Activated CD8-positive, alpha-beta memory T cell treated with anti-CD3 and anti-CD28 coated beads for 1 hour (primary cell): ENCODE measurements around the gene MTUS2.

Experiments used
- DNase-seq, 2 donors: peaks; one replicate each; pipeline ENCODE4 v3.0.0-alpha.2; 2020; ENCODE audit warnings: low read depth in 1 of 2; ENCODE audit errors: extremely low read depth in 1 of 2

MTUS2 gene

DNA sequence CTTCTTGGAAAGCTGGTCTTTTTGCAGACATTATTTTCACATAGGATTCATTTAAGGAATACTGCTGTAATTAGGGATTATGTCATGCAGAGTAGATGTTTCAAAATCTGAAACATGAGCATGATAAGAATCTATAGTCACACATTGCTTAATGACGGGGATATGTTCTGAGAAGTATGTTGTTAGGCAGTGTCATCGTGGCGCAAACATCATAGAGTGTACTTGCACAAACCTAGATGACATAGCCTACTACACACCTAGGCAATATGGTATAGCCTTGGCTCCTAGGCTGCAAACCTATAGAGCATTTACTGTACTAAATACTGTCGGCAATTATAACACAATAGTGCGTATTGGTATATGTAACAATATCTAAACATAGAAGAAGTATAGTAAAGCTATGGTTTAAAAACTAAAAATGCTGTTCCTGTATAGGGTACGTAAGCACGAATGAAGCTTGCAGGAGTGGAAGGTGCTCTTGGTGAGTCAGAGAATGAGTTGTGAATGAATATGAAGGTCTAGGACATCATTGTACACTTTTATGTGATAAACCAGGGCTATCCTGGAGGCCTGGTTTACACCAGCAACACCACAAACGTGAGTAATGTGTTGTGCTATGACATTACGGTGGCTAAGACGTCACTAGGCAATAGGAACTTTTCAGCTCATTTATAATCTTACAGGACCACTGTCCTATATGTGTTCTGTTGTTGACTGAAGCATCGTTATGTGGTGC, 283.1 kb downstream of the MTUS2 start:
- DNase-seq, result no peak

DNA sequence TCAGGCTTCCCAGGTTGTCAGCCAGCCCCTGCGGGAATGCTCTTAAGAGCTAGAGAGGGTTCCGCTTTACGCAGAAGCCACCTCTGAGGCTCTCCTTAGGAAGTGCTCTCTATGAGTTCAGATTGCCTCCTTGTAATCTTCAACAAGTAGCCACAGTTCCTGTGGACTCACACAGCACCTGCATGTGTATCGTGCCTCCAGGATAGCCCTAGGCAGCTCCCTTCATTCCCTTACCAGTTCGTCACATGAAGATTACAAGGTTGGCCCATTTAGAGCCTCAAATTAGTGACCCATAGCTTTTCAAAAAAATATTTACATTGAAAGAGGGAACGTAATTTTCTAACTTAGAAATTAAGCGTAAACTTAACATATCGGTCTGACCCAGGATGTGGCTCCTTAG, 284.3 kb downstream of the MTUS2 start:
- DNase-seq, result no peak

DNA sequence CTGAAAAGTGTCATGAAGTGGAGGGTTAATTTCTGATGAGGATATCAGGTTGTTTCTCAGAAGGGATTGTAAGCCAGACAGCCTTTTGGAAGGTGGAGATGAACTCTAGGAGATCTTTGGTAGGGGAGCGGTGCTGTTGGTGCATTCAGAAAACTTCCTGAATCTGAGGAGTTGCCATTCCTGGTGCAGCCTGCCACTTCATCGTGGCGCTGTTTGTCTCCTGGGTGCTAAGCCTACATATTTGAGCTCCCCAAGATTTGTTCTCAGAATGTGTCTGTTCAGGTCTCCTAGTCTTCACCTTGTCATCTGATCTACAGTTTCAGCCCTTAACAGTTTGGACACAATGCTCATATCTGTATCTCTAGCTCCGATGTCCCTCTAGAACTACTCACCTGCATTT, 285.6 kb downstream of the MTUS2 start:
- DNase-seq, result no peak

DNA sequence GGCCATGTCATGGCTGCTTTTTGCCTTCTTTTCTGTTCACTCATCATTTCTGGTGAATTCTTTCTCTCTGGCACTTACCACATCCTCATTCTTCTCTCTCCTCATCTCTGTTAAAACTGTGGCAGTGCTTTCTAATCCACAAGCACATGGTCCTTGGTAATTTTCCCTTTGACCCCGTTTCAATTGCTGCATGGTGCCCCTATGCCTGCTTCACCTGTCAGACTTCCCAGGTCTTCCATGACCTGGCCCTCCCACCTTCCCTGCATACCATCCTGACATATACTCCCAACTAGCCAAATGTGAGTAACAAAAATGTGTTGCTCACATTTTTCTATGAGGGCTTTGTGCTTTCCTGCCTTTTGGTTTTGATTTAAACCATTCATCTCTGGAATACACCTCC, 286.5 kb downstream of the MTUS2 start:
- no peak for DNase-seq

DNA sequence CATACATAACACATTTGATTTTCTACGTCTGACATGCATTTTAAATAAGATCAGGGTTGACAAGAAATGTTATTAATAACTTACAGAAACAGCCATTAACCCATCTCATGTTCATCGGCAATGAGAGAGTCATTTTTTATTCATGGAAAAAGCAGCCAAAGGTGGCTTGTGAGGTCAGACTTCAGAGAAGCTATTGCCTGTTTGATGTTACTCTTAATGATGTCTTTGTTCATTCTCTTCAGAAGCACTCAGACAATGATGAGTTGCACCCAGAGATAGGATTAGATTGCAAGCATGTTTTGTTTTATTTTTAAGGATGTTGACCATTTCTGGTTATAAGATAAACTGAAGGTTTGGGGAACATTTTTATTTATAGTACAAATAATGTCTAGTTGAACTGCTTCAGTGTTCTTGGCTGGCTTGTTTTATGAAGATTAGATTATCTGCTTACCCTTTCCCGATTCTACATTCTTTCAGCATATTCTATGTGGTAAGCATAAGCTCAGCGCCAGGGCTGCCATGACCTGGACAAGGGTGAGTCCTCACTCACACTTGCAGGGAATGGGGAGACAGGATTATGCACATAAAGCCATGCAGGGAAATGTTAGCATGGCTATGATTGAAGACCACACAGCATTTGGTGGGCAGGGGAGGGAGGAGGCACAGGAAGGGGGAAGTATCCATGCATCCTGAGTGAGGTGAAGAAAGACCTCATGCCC, 288.1 kb downstream of the MTUS2 start:
- no peak for DNase-seq

DNA sequence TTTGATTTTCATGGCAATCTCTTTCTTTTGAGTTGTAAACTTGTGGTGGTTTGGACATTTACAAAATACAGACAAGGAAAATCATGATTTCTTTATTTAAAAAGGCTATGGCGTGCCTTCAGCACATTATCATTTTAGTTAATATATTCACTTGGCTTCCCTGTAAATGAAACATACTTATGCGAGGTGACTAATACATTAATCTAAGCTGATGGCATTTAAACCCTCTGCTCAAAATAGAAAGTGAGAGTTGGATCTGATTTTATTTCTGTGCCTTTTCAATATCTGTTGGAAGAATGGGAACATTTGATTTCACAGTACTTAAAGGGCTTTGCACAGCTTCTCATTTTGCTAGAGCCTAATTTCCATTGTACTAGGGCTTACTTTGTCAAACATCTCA, 289.8 kb downstream of the MTUS2 start:
- DNase-seq, result no peak

DNA sequence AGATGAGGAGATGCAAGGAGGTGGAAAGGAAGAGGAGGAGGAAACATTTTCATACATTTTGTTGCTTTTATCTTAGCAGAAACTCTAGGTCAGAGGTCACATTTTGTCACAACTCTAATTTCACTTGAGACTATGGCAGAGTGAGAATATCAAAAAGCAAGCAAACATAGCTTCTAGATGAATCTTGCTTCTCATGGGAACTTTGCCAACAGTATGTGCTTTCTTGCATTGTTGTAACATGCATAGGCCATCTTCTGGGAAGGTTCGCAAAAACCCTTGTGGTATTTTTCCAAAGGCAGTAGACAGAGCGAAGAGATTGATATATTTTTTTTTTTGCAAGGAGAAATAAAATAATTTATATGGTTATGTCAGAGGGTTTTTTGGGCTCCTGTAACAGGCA, 291.3 kb downstream of the MTUS2 start:
- no peak for DNase-seq

DNA sequence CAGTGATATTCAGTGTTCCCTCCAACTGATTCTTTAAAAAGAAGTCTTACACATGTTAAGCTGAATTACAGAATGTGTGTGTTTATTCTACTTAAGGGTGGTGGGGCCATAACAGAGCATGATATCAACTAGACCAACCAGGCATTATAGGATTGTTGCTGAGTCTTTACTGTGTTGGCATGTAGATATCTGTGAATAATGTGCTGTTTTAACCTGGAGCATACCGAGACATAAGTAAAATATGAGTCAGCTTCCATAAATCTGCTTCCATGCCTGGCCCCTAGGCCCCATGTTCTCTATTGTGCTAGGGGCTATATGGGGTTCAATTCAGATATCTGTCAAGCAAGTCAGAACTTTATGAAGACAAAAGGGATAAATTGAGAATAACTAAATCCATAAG, 295.7 kb downstream of the MTUS2 start:
- DNase-seq, result no peak

DNA sequence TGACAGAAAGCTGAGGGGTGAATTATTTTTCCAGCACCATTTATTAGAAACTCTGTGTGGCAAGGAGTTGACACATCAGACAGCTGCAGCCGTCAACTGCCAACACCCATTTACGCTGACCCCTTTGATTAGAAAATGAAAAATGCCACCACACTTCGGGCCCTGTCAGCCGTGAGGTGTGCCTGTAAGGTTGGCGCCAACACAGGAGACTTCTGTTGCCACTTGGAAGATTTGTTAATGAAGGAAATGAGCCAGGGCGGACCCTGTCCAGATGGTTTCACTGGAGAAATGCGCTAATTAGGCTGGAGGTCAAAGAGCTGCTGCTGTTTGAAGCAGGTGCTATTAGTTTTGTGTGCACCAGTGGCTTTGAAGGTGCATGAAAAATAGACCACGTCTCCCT, 297.5 kb downstream of the MTUS2 start:
- no peak for DNase-seq

DNA sequence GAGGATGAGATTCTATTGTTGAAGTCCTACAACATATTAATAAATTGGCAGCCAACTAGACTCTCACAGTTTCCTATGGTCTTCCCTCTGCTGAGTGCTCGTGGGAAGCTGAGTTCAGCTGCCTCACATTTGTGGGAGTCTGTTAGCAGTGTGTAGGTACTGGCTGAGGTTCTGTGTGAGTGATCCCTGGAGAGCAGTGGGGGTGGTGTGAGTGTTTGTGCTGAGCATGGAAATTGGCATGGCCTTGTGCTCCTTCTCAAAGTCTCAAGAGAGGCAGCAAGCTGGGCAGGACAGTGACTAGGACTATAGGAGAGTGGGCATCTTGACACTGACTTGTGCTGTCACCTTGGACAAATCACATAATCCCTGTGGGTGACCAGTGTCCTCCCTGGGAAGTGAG, 298.3 kb downstream of the MTUS2 start:
- no peak for DNase-seq

DNA sequence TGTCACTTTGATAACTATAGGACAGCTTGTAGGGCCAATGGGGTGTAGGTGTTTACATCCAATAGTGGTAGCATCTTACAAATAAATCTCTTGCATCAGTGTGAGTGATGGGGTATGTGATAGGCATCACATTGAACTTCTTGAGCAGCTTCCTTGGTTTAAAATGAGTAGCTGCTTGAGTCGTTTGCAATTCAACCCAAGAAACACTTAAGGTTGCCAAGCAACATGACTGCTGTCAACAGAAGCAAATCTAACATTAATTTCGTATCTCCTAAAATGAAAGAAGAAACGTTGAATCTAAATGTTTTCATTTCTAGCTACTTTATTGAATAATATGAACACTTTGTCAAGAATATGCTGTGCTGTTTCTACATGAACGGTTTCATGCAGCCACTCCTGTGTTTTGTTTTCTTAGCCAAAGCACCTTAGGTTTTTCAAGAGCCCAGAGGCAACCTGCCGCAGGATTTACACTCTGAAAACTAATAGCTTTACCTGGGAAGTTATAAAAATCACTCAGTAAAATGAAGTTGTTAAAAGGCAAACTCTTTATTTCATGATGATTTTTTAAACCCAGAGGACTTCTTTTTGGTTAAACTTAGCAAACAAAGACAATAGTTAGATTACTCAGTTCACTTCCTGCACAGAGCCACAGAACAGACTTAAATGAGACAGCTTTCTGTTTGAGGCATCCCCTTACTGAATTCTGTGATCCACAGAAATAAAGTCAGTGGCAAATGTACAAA, 305.2 kb downstream of the MTUS2 start:
- DNase-seq, result no peak

DNA sequence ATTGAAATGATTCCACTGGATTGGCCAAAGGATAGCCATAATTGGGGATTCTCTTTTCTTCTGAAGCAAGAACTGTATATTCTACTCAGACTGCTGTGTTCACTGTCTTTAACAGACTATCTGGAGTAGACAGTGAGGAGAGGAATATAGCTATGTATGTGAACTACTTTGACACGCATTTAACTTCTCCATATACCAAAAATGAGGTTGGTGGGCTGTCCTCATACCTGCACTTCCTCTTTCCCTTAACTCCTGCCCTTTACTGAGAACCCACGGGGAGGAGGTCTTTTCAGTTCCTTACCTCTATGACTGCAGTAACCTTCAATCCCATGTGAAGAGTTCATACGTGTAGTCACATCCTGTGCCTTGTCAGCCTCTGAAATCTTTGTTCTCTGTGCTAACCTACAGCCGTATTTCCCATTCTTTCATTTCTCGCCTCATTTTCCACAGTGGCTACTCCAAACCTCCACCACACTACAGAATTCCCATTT, 305.8 kb downstream of the MTUS2 start:
- no peak for DNase-seq

DNA sequence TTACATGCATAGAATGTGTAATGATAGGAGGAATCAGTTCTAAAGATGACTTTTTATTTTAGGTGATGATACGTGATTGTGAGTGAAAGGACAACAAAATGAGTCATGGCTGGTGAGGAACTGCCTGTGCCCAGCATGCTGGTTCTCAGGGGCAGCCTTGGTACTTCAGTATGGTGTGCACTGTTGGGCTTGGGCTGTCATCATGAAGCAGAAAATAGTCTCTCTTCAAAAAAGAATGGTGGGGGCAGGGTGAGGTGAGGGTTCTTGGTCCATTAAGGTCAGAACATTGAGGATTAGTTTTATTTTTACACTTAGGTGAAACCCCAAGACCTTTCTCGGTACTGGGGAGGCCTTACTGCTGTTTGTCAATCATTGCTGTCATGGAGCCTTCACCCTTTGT, 309.5 kb downstream of the MTUS2 start:
- DNase-seq, result no peak

DNA sequence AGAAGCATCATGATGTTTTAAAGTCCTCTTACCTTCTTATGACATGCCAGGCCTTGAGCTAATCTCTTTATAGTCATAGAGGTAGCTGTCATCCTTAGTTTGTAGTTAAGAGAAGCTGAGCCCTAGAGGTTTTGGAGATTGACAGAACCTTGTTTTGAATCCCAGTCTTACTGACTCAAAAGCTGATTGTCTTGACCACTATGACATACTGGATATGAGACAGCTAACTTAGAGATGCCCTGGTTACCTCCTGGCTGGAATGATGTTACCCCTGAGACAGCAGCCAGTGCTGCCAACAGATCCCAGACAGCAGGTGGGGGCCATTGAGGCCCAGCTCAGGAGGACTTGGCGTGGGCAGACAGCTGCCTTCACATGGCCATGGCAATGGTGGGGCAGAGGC, 311.0 kb downstream of the MTUS2 start:
- no peak for DNase-seq

DNA sequence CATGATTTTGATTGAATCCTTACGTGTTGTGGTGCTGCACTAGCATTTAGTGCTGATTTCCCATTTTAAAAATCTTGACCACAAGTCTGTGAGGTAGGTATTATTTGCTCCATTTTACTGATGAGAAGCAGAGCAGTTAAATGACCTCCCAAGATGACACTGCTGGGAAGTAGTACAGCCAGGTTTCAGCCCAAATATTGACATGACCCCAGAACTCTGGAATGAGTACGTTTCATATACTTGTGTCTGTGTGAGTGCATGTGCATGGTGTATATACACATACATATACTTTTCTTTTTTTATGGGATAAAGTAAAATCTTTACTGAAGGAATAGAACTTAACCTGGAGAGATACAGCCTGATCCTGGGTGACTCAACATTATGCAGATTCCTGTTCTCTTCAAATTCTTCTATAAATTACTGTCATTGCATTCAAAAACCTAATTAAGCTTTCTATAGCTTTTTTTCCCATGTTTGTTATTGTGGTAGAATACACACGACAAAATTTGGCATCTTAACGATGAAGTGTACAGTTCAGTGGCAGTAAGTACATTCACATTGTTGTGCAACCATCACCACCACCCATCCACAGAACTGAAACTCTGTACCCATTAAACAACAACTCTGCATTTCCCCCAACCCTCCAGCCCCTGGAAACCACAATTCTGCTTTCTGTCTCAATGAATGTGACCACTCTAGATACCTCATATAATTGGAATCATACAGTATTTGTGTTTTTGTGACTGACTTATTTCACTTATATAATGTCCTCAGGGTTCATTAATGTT, 311.9 kb downstream of the MTUS2 start:
- no peak for DNase-seq

DNA sequence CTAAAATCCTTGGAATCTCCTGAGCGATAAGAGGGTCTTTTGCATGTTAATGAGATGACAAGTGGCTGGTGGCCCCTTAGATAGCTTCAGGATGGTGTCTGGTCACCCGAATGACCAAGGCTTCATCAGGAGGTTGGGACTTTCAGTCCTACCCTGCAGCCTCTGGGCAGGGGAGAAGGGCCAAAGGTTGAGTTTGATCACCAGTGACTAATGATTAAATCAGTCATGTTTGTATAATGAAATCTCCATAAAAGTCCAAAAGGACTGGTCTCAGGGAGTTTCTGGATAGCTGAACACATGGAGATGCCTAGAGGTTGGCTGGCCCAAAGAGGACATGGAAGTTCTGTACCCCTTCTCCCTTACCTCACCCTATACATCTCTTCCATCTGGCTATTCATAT, 316.2 kb downstream of the MTUS2 start:
- DNase-seq, result no peak

DNA sequence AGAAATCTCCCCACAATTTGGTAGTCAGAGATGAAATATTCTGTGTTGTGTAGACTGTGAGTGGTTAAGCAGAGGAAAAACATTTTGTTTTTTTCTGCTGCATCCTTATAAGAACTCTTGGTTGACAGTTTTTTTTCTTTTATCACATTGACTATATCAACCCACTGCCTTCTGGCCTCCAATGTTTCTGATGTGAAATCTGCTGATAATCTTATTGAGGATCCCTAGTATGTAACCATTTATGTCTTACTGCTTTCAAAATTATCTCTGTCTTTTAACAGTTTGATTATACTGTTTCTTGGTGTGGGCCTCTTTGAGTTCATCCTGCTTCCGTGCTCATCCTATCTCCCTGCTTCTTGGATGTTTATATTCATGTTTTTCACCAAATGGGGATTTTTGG, 316.9 kb downstream of the MTUS2 start:
- no peak for DNase-seq

DNA sequence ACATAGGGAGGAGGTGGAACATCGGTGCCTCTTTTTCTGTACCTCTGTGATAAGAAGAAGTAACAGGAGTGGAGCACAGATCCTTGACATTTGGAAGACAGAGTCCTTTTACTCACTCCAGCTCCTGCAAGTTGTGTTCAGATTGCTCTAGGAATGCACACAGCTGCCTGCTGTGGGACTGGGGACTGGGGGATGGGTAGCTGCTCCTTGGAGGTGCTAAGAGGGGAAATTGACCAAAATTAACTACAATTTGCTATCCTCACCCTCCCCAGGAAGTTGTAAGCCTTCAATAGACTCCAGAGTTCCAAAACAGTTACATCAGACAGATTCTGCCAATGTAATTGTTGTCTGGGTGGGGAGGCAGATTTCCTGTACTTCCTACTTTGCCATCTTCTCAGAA, 317.9 kb downstream of the MTUS2 start:
- DNase-seq, result no peak

DNA sequence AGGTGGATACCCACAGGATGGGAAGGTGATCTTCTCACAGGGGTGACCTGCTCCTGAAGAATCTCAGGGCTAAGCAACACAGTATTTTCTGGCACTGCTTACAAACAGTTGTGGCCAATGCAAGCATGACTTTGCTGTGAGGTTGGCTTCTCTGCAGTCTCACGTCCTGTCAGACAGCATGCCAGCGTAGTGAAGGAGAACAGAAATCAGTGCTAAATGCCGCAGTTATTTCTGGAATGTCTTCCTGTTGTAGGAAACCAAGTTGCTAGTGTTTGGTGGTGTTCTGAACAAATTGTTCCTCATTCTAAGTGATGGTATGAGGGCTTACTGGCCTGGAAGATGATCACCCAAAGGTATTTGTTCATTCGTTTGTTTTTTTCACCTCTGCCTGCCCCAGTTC, 320.1 kb downstream of the MTUS2 start:
- no peak for DNase-seq

DNA sequence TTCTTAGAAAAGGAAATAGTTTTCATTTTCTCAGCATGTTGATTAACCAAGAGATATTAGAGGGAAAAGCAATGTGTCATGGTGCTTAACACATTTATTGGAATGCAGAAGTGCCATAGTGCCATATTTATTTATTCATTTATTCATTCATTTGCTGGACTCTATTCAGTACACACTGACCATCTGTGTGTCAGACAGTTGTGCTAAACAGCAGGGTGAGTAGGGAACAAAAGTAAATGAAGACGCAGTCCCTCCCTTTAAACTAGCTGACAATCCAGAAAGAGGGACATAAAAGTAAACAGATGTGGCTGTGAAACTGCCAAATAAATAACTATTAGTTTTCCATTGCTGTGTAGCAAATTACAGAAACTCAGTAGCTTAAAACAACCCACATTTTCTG, 323.7 kb downstream of the MTUS2 start:
- no peak for DNase-seq

DNA sequence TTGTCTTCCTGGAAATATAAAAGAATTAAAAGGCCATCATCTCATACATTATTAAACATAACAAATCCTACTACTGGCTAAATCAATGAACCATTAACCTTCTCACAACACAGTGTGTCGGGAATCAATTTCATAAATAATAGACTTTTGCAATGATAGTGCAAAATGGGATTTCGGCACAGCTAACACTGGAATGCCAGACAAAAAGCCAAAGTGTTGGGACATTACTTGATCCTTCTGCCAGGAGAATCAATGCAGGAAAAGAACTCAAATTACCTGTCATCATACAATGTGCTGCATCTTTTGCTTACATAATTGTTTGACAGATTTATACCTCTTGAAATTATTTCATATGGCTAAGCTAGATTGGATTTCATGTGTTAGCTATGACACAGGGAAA, 334.3 kb downstream of the MTUS2 start:
- DNase-seq, result no peak
